Tibial artery (tissue), 4 donors: ENCODE results near the gene ITGB4.

Experiments used
- DNase-seq, 2 donors: peaks; one replicate each; pipeline ENCODE4 v3.0.0-alpha.2; 2019
- H3K27ac ChIP-seq, 2 donors: fragments of 200-600 bp; sonication (generic) in 1 of 2; 1 replicate in 1 of 2; 2 replicates in 1 of 2; pipeline ENCODE4 v1.5.1; 2018 to 2019; ENCODE audit warnings: mild to moderate bottlenecking in 1 of 2
- H3K27me3 ChIP-seq, 2 donors: fragments of 200-600 bp; sonication (generic) in 1 of 2; one replicate each; pipeline versions ENCODE4 v1.5.1 to v1.6.0; 2016 to 2019
- H3K36me3 ChIP-seq, 3 donors: fragments of 200-600 bp; sonication (generic) in 2 of 3; one replicate each; pipeline ENCODE4 v1.5.1; 2016 to 2019; ENCODE audit warnings: mild to moderate bottlenecking in 2 of 3
- H3K4me1 ChIP-seq, 4 donors: fragments of 200-600 bp; sonication (generic) in 2 of 4; 1 replicate in 3 of 4; 2 replicates in 1 of 4; pipeline ENCODE4 v1.5.1; 2016 to 2019
- H3K4me3 ChIP-seq, 2 donors: fragments of 200-600 bp; sonication (generic) in 1 of 2; 1 replicate in 1 of 2; 2 replicates in 1 of 2; pipeline ENCODE4 v1.5.1; 2018 to 2019; ENCODE audit warnings: mild to moderate bottlenecking in 2 of 2
- H3K9me3 ChIP-seq, 3 donors: fragments of 200-600 bp; sonication (generic) in 1 of 3; one replicate each; pipeline ENCODE4 v1.5.1; 2016 to 2019
- CTCF ChIP-seq, 2 experiments: fragments of 200-600 bp in 1 of 2; fragments of 450-650 bp in 1 of 2; IDR thresholded peaks; one replicate each; pipeline ENCODE4 v1.5.1; 2017 to 2019; ENCODE audit warnings: antibody characterized with exemption in 2 of 2, mild to moderate bottlenecking in 1 of 2, moderate library complexity in 1 of 2
- intact Hi-C: fragments of 100-400 bp; cut with DNase I; formaldehyde crosslinking; loops from one replicate; pipeline ENCODE4 v1.15.0; 2023; ENCODE audit warnings: low total_unique reads

ITGB4 gene

GRCh38 chr17:75779250-75779986 is 58.2 kb downstream of the ITGB4 start:
- H3K36me3 ChIP-seq = peaks cover 43 to 50% (median 43%) of the 10 kb centered on the region in 3 donors
- H3K27ac ChIP-seq = peak overlapping the region; percentile 97 to 99
- DNase-seq = peak; percentile 98 to 99
- intact Hi-C loops = no loop called here
- H3K4me3 ChIP-seq = peak overlapping the region; percentile 78
- peak in 1 of 2 experiments; percentile 26 for TF ChIP-seq CTCF (IDR thresholded peaks at IDR 0.05)
- H3K9me3 ChIP-seq = no peaks in the 10 kb centered on the region
- no peaks in the 10 kb centered on the region for H3K27me3 ChIP-seq
- peaks cover 2 to 55% (median 42%) of the 10 kb centered on the region in 4 donors for H3K4me1 ChIP-seq

GRCh38 chr17:75779987-75780889 is 59.0 kb downstream of the ITGB4 start:
- DNase-seq = no peak
- TF ChIP-seq CTCF (IDR thresholded peaks at IDR 0.05) = no peak
- no peaks in the 10 kb centered on the region for H3K27me3 ChIP-seq
- no peak overlapping the region for H3K4me3 ChIP-seq
- H3K27ac ChIP-seq = peak overlapping the region; percentile 39 to 99
- H3K4me1 ChIP-seq = peaks cover 4 to 49% (median 38%) of the 10 kb centered on the region in 4 donors
- intact Hi-C loops = no loop called here
- H3K9me3 ChIP-seq = no peaks in the 10 kb centered on the region
- peaks cover 34 to 42% (median 36%) of the 10 kb centered on the region in 3 donors for H3K36me3 ChIP-seq

- H3K4me3 ChIP-seq = peak overlapping the region; percentile 2 to 19
- H3K4me1 ChIP-seq = peaks cover 4 to 51% (median 39%) of the 10 kb centered on the region in 4 donors
- H3K27me3 ChIP-seq = no peaks in the 10 kb centered on the region
- peak overlapping the region; percentile 95 to 96 for H3K27ac ChIP-seq
- H3K9me3 ChIP-seq = no peaks in the 10 kb centered on the region
- peaks cover 9 to 12% (median 9%) of the 10 kb centered on the region in 3 donors for H3K36me3 ChIP-seq
- DNase-seq = no peak
- peak; percentile 68 to 73 for TF ChIP-seq CTCF (IDR thresholded peaks at IDR 0.05)
- intact Hi-C loops = no loop called here
Measured at GRCh38 chr17:75783069-75783783, 62.0 kb downstream of the ITGB4 start.

GRCh38 chr17:75783803-75784472 is 62.7 kb downstream of the ITGB4 start:
- H3K36me3 ChIP-seq = peaks cover 2 to 5% (median 2%) of the 10 kb centered on the region in 3 donors
- DNase-seq = peak in 1 of 2 donors; percentile 78
- H3K4me3 ChIP-seq = peak overlapping the region; percentile 60 to 71
- H3K27ac ChIP-seq = peak overlapping the region; percentile 95 to 96
- no peak for TF ChIP-seq CTCF (IDR thresholded peaks at IDR 0.05)
- peaks cover 4 to 54% (median 41%) of the 10 kb centered on the region in 4 donors for H3K4me1 ChIP-seq
- H3K9me3 ChIP-seq = no peaks in the 10 kb centered on the region
- intact Hi-C loops = no loop called here
- H3K27me3 ChIP-seq = no peaks in the 10 kb centered on the region
